Measurements from ENCODE around the gene CRABP2.

CRABP2 gene

GRCh38 chr1:156714830-156715229, 9.4 kb upstream of the CRABP2 start:
- Histone ChIP-seq H3K4me3 (ENCODE audit: low read length) (no peak overlapping the region), H3K4me2 (ENCODE audit: low read length) (no peak overlapping the region), H3K9me3 (ENCODE audit: control insufficient read depth, insufficient read depth, low read length) (no peaks in the 10 kb centered on the region), H3K9me2 (replicated peaks; ENCODE audit: control insufficient read depth, low read length) (no peaks in the 10 kb centered on the region), H3K79me2 (ENCODE audit: control insufficient read depth, low read length) (no peaks in the 10 kb centered on the region), H3K4me1 (ENCODE audit: control insufficient read depth, low read length) (no peaks in the 10 kb centered on the region), H3K27ac (ENCODE audit: low read depth, low read length) (no peak overlapping the region), H3K36me3 (ENCODE audit: control insufficient read depth, low read length) (peaks cover 4% of the 10 kb centered on the region; the same call in 1 of the 2 replicates), H3K27me3 (ENCODE audit: control insufficient read depth, low read length) (no peaks in the 10 kb centered on the region), H4K20me1 (ENCODE audit: control insufficient read depth, insufficient read depth, low read depth, low read length) (0 out of 2 replicates have a peak, but pooled peaks cover 3% of the 10 kb centered on the region), H3F3A (ENCODE audit: control insufficient read depth, insufficient read depth) (peaks cover 7% of the 10 kb centered on the region)
- TF ChIP-seq EZH2phosphoT487 (IDR thresholded peaks at IDR 0.05; ENCODE audit: borderline replicate concordance, low read length) = no peak
- no peak for TF ChIP-seq CTCF (IDR thresholded peaks at IDR 0.05; ENCODE audit: low read depth, low read length, poor library complexity, severe bottlenecking)

GRCh38 chr1:156712626-156713025, 7.2 kb upstream of the CRABP2 start:
- TF ChIP-seq CTCF (IDR thresholded peaks at IDR 0.05; ENCODE audit: low read depth, low read length, poor library complexity, severe bottlenecking) = no peak
- TF ChIP-seq EZH2phosphoT487 (IDR thresholded peaks at IDR 0.05; ENCODE audit: borderline replicate concordance, low read length) = no peak

GRCh38 chr1:156711011-156711817, 5.8 kb upstream of the CRABP2 start:
- Histone ChIP-seq H3K4me2 (ENCODE audit: low read length) (no peak overlapping the region), H3K27ac (ENCODE audit: low read depth, low read length) (no peak overlapping the region), H3K4me3 (ENCODE audit: low read length) (no peak overlapping the region), H3K79me2 (ENCODE audit: control insufficient read depth, low read length) (no peaks in the 10 kb centered on the region), H3K4me1 (ENCODE audit: control insufficient read depth, low read length) (peaks cover 9% of the 10 kb centered on the region), H3K36me3 (ENCODE audit: control insufficient read depth, low read length) (no peaks in the 10 kb centered on the region), H3K27me3 (ENCODE audit: control insufficient read depth, low read length) (peaks cover 20% of the 10 kb centered on the region), H3K9me2 (replicated peaks; ENCODE audit: control insufficient read depth, low read length) (no peaks in the 10 kb centered on the region), H4K20me1 (ENCODE audit: control insufficient read depth, insufficient read depth, low read depth, low read length) (0 out of 2 replicates have a peak, but pooled peaks cover 3% of the 10 kb centered on the region), H3F3A (ENCODE audit: control insufficient read depth, insufficient read depth) (peaks cover 5% of the 10 kb centered on the region; the same call in 1 of the 2 replicates), H3K9me3 (ENCODE audit: control insufficient read depth, insufficient read depth, low read length) (no peaks in the 10 kb centered on the region)
- TF ChIP-seq EZH2phosphoT487 (IDR thresholded peaks at IDR 0.05; ENCODE audit: borderline replicate concordance, low read length) = no peak
- no peak for TF ChIP-seq CTCF (IDR thresholded peaks at IDR 0.05; ENCODE audit: low read depth, low read length, poor library complexity, severe bottlenecking)

More at GRCh38 chr1:156712626-156713025, 7.2 kb upstream of the CRABP2 start:
- Histone ChIP-seq H3F3A (ENCODE audit: control insufficient read depth, insufficient read depth) (peaks cover 7% of the 10 kb centered on the region; the same call in 1 of the 2 replicates), H3K4me1 (ENCODE audit: control insufficient read depth, low read length) (no peaks in the 10 kb centered on the region), H4K20me1 (ENCODE audit: control insufficient read depth, insufficient read depth, low read depth, low read length) (0 out of 2 replicates have a peak, but pooled peaks cover 3% of the 10 kb centered on the region), H3K9me2 (replicated peaks; ENCODE audit: control insufficient read depth, low read length) (no peaks in the 10 kb centered on the region), H3K79me2 (ENCODE audit: control insufficient read depth, low read length) (no peaks in the 10 kb centered on the region), H3K9me3 (ENCODE audit: control insufficient read depth, insufficient read depth, low read length) (no peaks in the 10 kb centered on the region), H3K27ac (ENCODE audit: low read depth, low read length) (no peak overlapping the region), H3K27me3 (ENCODE audit: control insufficient read depth, low read length) (peaks cover 7% of the 10 kb centered on the region), H3K4me3 (ENCODE audit: low read length) (no peak overlapping the region), H3K36me3 (ENCODE audit: control insufficient read depth, low read length) (no peaks in the 10 kb centered on the region), H3K4me2 (ENCODE audit: low read length) (no peak overlapping the region)

All from DOHH2 (cell line).